Common myeloid progenitor, CD34-positive (primary cell): Measurements from ENCODE around the gene PILRB.

Experiments
- CTCF ChIA-PET: fragments of 350-600 bp; sonication (Branson Sonifier 250); formaldehyde crosslinking; loops from one replicate; lab custom pipeline; 2021; ENCODE audit warnings: antibody characterized with exemption; lab: Charles Lee
- POLR2A ChIA-PET: fragments of 350-600 bp; sonication (Branson Sonifier 250); formaldehyde crosslinking; loops from one replicate; lab custom pipeline; 2021; ENCODE audit warnings: antibody characterized with exemption; lab: Charles Lee
- DNase-seq, 3 donors: peaks; one replicate each; pipeline versions ENCODE4 v3.0.0 to v3.0.0-alpha.2; 2013
- H3K27ac ChIP-seq, 2 experiments: 1 replicate in 1 of 2; 2 replicates in 1 of 2; pipeline ENCODE4 v1.7.0; 2013; ENCODE audit warnings: inconsistent platforms in 2 of 2, low read length in 2 of 2, mild to moderate bottlenecking in 2 of 2, low read depth in 1 of 2, moderate library complexity in 1 of 2; ENCODE audit not compliant: severe bottlenecking in 2 of 2, insufficient read depth in 1 of 2, poor library complexity in 1 of 2
- H3K27me3 ChIP-seq, 5 experiments: replicated peaks in 2 of 5; 1 replicate in 3 of 5; 2 replicates in 2 of 5; pipeline versions ENCODE4 v1.6.1 to v1.7.0; 2013; ENCODE audit warnings: low read length in 4 of 5, mild to moderate bottlenecking in 2 of 5, moderate library complexity in 2 of 5, inconsistent platforms in 1 of 5; ENCODE audit not compliant: insufficient read depth in 5 of 5, control insufficient read depth in 4 of 5
- H3K36me3 ChIP-seq, 4 experiments: 1 replicate in 2 of 4; 2 replicates in 2 of 4; pipeline versions ENCODE4 v1.6.1 to v1.7.0; 2013; ENCODE audit warnings: low read length in 3 of 4, control low read depth in 1 of 4, mild to moderate bottlenecking in 1 of 4; ENCODE audit not compliant: control insufficient read depth in 4 of 4, insufficient read depth in 4 of 4
- H3K4me1 ChIP-seq, 4 experiments: 1 replicate in 3 of 4; 2 replicates in 1 of 4; pipeline versions ENCODE4 v1.6.1 to v1.7.1; 2013; ENCODE audit warnings: low read length in 3 of 4, mild to moderate bottlenecking in 3 of 4, control low read depth in 1 of 4, inconsistent platforms in 1 of 4, moderate library complexity in 1 of 4; ENCODE audit not compliant: control insufficient read depth in 4 of 4, insufficient read depth in 4 of 4; ENCODE audit errors: control extremely low read depth in 1 of 4
- H3K4me3 ChIP-seq, 7 experiments: 1 replicate in 4 of 7; 2 replicates in 3 of 7; pipeline versions ENCODE4 v1.5.1 to v1.7.0; 2013; ENCODE audit warnings: mild to moderate bottlenecking in 7 of 7, low read length in 6 of 7, moderate library complexity in 6 of 7, inconsistent platforms in 2 of 7, low read depth in 2 of 7, control low read depth in 1 of 7; ENCODE audit not compliant: insufficient read depth in 4 of 7, control insufficient read depth in 1 of 7; ENCODE audit errors: extremely low read depth in 1 of 7
- H3K9me3 ChIP-seq, 5 experiments: 1 replicate in 4 of 5; 2 replicates in 1 of 5; pipeline versions ENCODE4 v1.6.1 to v1.7.1; 2013; ENCODE audit warnings: low read length in 4 of 5, mild to moderate bottlenecking in 2 of 5, inconsistent platforms in 1 of 5, low read depth in 1 of 5, moderate library complexity in 1 of 5; ENCODE audit not compliant: control insufficient read depth in 4 of 5, insufficient read depth in 2 of 5; ENCODE audit errors: control extremely low read depth in 1 of 5
- WGBS: methylation state at CpG from one replicate; pipeline ENCODE4 v1.1.5; 2013; ENCODE audit not compliant: insufficient coverage; 5-methylcytosine and 5-hydroxymethylcytosine counted together

PILRB gene

DNA sequence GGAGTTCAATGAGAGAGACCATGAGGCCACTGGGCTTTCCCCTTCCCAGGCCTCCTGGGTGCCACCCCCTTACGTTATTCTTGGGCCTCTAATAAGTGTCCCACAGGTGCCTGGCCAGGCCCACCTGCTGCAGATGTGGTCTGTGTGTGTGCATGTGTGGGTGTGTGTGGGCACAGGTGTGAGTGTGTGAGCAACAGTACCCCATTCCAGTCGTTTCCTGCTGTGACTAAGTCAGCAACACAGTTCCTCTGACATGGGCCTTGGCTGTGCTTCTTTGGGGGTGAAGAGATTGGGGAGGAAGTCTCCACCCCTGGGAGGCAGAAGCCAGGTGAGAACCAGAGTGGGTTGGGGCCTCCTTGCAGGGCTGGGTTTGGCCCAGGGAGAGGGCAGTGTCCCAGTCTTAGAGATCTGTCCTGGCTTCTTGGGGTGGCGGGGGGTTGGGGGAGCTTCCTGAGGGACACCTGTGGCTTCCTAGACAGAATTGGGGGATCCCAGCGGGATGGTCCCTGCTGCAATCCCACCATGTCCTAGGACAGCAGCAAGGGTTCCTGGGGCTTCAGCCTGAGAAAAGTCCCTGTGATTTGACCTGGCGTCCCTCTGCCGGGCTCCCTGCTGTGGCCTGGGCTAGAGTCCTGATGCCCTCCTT is 4.1 kb upstream of the PILRB start:
- H3K36me3 ChIP-seq: peaks cover 12 to 88% (median 68%) of the 10 kb centered on the region in 4 experiments
- no peaks in the 10 kb centered on the region for H3K9me3 ChIP-seq
- WGBS: 95% methylated on average over 6 of the region's 6 CpGs
- H3K27ac ChIP-seq: peak overlapping the region in 1 of 2 experiments; percentile 30
- H3K4me3 ChIP-seq: no peak overlapping the region
- DNase-seq: no peak
- no peaks in the 10 kb centered on the region for H3K27me3 ChIP-seq
- H3K4me1 ChIP-seq: peaks cover 0 to 5% (median 0%) of the 10 kb centered on the region in 4 experiments
- POLR2A ChIA-PET: interaction anchor here (0.6 kb wide), 1 partner anchor 9 kb away, joined by 6 read pairs; no protein-coding TSS in a partner anchor
- CTCF ChIA-PET: interaction anchor here (0.9 kb wide), 1 partner anchor 9 kb away, joined by 3 read pairs; no protein-coding TSS in a partner anchor

DNA sequence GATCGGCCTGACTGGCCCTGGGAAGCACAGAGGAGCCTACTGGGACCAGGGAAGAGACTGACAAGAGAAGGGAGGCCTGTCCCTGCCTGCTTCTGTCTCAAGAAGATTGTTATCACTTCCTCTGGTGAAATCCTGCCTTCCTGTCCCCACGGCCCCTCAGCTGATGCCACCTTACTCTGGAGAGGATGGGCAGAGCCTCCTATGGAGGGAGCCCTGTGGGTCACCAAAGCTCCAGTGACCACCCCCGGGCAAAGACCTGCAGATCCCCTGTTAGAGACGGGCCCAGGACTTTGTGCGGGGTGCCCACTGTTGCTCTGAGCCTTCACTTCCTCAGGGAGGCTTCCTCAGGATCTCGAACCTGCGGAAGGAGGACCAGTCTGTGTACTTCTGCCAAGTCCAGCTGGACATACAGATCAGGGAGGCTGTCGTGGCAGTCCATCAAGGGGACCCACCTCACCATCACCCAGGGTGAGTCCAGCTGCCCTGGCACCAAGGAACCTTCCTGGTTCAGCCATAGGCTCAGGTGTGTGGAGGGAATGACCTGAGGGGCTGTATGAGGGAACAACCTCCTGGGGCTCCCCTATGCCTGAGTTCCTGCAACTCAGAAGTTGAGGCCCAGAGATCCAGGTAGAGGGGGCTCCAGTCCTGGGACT is 1.4 kb upstream of the PILRB start:
- no peak for DNase-seq
- no peaks in the 10 kb centered on the region for H3K9me3 ChIP-seq
- peaks cover 0 to 5% (median 0%) of the 10 kb centered on the region in 4 experiments for H3K4me1 ChIP-seq
- H3K27me3 ChIP-seq: no peaks in the 10 kb centered on the region
- CTCF ChIA-PET: interaction anchor here (0.8 to 1.3 kb wide), 5 partner anchors 9 to 39 kb away, joined by 3 to 4 read pairs (median 3); no protein-coding TSS in a partner anchor
- peaks cover 17 to 88% (median 70%) of the 10 kb centered on the region in 4 experiments for H3K36me3 ChIP-seq
- peak overlapping the region in 1 of 2 experiments; percentile 31 for H3K27ac ChIP-seq
- POLR2A ChIA-PET: interaction anchor here (0.6 kb wide), 1 partner anchor 73 kb away, joined by 6 read pairs; the partner anchor contains the start of gene MEPCE
- WGBS: 87% methylated on average over 7 of the region's 8 CpGs
- H3K4me3 ChIP-seq: no peak overlapping the region

GRCh38 chr7:100357131-100357561 is 771 bp upstream of the PILRB start:
- Histone ChIP-seq H3K27ac (peak overlapping the region in 1 of 2 experiments; percentile 31), H3K36me3 (peaks cover 21 to 91% (median 73%) of the 10 kb centered on the region in 4 experiments), H3K9me3 (no peaks in the 10 kb centered on the region), H3K4me1 (peaks cover 0 to 5% (median 0%) of the 10 kb centered on the region in 4 experiments), H3K4me3 (no peak overlapping the region), H3K27me3 (no peaks in the 10 kb centered on the region)
- DNase-seq: no peak
- CTCF ChIA-PET: interaction anchor here (1.0 to 1.3 kb wide), 3 partner anchors 12 to 39 kb away, joined by 3 to 4 read pairs (median 3); no protein-coding TSS in a partner anchor
- POLR2A ChIA-PET: no interaction called here
- 90% methylated on average over 2 of the region's 6 CpGs for WGBS

GRCh38 chr7:100358857-100359212 is 918 bp downstream of the PILRB start:
- no peaks in the 10 kb centered on the region for H3K27me3 ChIP-seq
- CTCF ChIA-PET: interaction anchor here (0.6 to 3.9 kb wide), 7 partner anchors 10 to 96 kb away, joined by 3 to 28 read pairs (median 4); no protein-coding TSS in a partner anchor
- POLR2A ChIA-PET: no interaction called here
- H3K27ac ChIP-seq: no peak overlapping the region
- WGBS: 99% methylated on average over 8 of the region's 8 CpGs
- DNase-seq: no peak
- H3K9me3 ChIP-seq: no peaks in the 10 kb centered on the region
- H3K4me1 ChIP-seq: peaks cover 0 to 5% (median 0%) of the 10 kb centered on the region in 4 experiments
- peaks cover 26 to 91% (median 70%) of the 10 kb centered on the region in 4 experiments for H3K36me3 ChIP-seq
- H3K4me3 ChIP-seq: no peak overlapping the region

DNA sequence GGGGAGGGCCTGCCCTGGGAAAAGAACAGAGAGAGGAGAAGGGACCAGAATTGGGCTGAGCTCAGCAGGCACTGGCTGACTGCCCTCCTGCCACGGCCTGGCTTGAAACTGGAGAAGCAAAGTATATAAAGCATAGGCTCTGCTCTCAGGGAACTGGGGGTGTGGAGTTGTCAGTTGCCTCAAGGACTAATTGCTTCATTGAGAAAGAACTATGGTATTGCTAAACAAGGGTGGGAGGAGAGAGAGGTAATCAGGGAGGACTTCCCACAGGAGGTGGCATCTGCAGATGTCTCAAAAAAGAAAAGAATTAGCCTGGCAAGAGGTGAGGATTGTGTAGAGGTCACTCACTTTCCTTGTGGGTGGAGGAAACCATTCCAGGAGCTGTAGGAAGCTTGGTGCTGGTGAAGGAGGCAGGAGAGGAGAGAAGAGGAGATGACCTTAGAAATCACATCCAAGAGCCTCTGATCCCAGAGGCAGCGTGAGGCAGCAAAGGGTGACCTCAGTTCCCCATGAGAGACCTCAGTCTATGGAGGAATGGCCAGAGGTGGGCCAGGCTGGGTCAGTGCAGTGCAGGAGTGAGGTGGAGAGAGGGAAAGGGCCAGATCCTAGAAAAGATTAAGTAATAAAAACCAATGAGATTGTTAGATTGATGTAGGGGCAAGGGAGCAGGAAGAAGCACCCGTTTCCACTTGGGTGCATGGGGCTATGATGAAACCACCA is 2.4 kb downstream of the PILRB start:
- no peaks in the 10 kb centered on the region for H3K27me3 ChIP-seq
- peaks cover 0 to 10% (median under 1%) of the 10 kb centered on the region in 4 experiments for H3K4me1 ChIP-seq
- H3K9me3 ChIP-seq: no peaks in the 10 kb centered on the region
- ChIA-PET POLR2A (no interaction called here), CTCF (interaction anchor here (0.7 to 3.9 kb wide), 5 partner anchors 8 to 89 kb away, joined by 3 to 28 read pairs (median 3); no protein-coding TSS in a partner anchor)
- DNase-seq: no peak
- 94% methylated on average over 2 of the region's 3 CpGs for WGBS
- peak overlapping the region in 1 of 2 experiments; percentile 15 for H3K27ac ChIP-seq
- no peak overlapping the region for H3K4me3 ChIP-seq
- H3K36me3 ChIP-seq: peaks cover 26 to 86% (median 64%) of the 10 kb centered on the region in 4 experiments

GRCh38 chr7:100363098-100363497 is 5.2 kb downstream of the PILRB start:
- no peak for DNase-seq
- H3K4me3 ChIP-seq: no peak overlapping the region
- peaks cover 2 to 33% (median 18%) of the 10 kb centered on the region in 4 experiments for H3K4me1 ChIP-seq
- H3K9me3 ChIP-seq: no peaks in the 10 kb centered on the region
- ChIA-PET CTCF (no interaction called here), POLR2A (no interaction called here)
- H3K36me3 ChIP-seq: peaks cover 18 to 67% (median 47%) of the 10 kb centered on the region in 4 experiments
- no peak overlapping the region for H3K27ac ChIP-seq
- no peaks in the 10 kb centered on the region for H3K27me3 ChIP-seq
